ENCODE measurements around the gene CMSS1.

The CMSS1 gene

DNA sequence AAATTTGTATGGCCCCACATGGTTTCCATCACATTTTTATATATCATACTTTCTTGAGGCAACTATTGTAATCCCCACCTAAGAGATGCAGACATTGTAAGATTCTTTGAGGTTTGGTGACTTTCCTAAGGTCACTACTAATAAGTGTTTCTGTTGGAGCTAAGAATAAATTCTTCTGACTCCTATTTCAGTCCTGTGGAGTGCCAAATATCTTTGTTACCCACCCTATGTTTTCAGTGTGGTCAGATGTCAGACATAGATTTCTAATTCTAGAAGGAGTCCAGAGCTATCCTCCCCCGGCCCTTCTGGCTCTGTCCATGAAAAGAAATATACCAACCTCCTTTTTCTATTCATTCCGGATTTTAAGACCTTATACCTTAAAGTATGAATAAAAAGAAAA lies 342.9 kb downstream of the CMSS1 start:
- Histone ChIP-seq H4K20me1 (ENCODE audit: insufficient read depth, low read length) (no peaks in the 10 kb centered on the region), H3K4me3 (ENCODE audit: low read depth, low read length, poor library complexity, severe bottlenecking) (no peak overlapping the region), H3K27ac (ENCODE audit: low read depth, low read length, poor library complexity, severe bottlenecking) (no peak overlapping the region), H3K4me2 (ENCODE audit: low read length) (no peak overlapping the region), H3K9me2 (ENCODE audit: low read depth, low read length) (no peaks in the 10 kb centered on the region), H2AFZ (ENCODE audit: low read length) (no peak overlapping the region), H3K9me3 (ENCODE audit: low read length) (peaks cover 3% of the 10 kb centered on the region), H3K9ac (ENCODE audit: low read length) (no peak overlapping the region), H3K4me1 (ENCODE audit: insufficient read depth, low read length, severe bottlenecking) (no peaks in the 10 kb centered on the region), H3K36me3 (ENCODE audit: insufficient read depth, low read length) (peaks cover 2% of the 10 kb centered on the region), H3K79me2 (ENCODE audit: insufficient read depth, low read length) (no peaks in the 10 kb centered on the region), H3K27me3 (ENCODE audit: insufficient read depth, low read length) (no peaks in the 10 kb centered on the region), H3F3A (ENCODE audit: insufficient read depth, low read length) (no peaks in the 10 kb centered on the region)
- TF ChIP-seq EZH2 (IDR thresholded peaks at IDR 0.05; ENCODE audit: borderline replicate concordance, low read length) = no peak
- TF ChIP-seq, protein P1, sequence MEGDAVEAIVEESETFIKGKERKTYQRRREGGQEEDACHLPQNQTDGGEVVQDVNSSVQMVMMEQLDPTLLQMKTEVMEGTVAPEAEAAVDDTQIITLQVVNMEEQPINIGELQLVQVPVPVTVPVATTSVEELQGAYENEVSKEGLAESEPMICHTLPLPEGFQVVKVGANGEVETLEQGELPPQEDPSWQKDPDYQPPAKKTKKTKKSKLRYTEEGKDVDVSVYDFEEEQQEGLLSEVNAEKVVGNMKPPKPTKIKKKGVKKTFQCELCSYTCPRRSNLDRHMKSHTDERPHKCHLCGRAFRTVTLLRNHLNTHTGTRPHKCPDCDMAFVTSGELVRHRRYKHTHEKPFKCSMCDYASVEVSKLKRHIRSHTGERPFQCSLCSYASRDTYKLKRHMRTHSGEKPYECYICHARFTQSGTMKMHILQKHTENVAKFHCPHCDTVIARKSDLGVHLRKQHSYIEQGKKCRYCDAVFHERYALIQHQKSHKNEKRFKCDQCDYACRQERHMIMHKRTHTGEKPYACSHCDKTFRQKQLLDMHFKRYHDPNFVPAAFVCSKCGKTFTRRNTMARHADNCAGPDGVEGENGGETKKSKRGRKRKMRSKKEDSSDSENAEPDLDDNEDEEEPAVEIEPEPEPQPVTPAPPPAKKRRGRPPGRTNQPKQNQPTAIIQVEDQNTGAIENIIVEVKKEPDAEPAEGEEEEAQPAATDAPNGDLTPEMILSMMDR (IDR thresholded peaks at IDR 0.05; ENCODE audit: low read length) = no peak

GRCh38 chr3:100163787-100164186 lies 346.1 kb downstream of the CMSS1 start:
- TF ChIP-seq, protein P1 (IDR thresholded peaks at IDR 0.05; ENCODE audit: low read length) = no peak
- no peak for TF ChIP-seq EZH2 (IDR thresholded peaks at IDR 0.05; ENCODE audit: borderline replicate concordance, low read length)
- Histone ChIP-seq H3K9ac (ENCODE audit: low read length) (no peak overlapping the region), H3F3A (ENCODE audit: insufficient read depth, low read length) (no peaks in the 10 kb centered on the region), H4K20me1 (ENCODE audit: insufficient read depth, low read length) (no peaks in the 10 kb centered on the region), H3K4me3 (ENCODE audit: low read depth, low read length, poor library complexity, severe bottlenecking) (no peak overlapping the region), H3K79me2 (ENCODE audit: insufficient read depth, low read length) (no peaks in the 10 kb centered on the region), H3K27me3 (ENCODE audit: insufficient read depth, low read length) (no peaks in the 10 kb centered on the region), H3K36me3 (ENCODE audit: insufficient read depth, low read length) (no peaks in the 10 kb centered on the region), H3K9me2 (ENCODE audit: low read depth, low read length) (no peaks in the 10 kb centered on the region), H3K9me3 (ENCODE audit: low read length) (no peaks in the 10 kb centered on the region), H3K4me1 (ENCODE audit: insufficient read depth, low read length, severe bottlenecking) (no peaks in the 10 kb centered on the region), H2AFZ (ENCODE audit: low read length) (no peak overlapping the region), H3K4me2 (ENCODE audit: low read length) (no peak overlapping the region), H3K27ac (ENCODE audit: low read depth, low read length, poor library complexity, severe bottlenecking) (no peak overlapping the region)

- Histone ChIP-seq H3K9ac (ENCODE audit: low read length) (no peak overlapping the region), H3K27me3 (ENCODE audit: insufficient read depth, low read length) (no peaks in the 10 kb centered on the region), H2AFZ (ENCODE audit: low read length) (no peak overlapping the region), H3K27ac (ENCODE audit: low read depth, low read length, poor library complexity, severe bottlenecking) (no peak overlapping the region), H3K36me3 (ENCODE audit: insufficient read depth, low read length) (no peaks in the 10 kb centered on the region), H3K9me2 (ENCODE audit: low read depth, low read length) (no peaks in the 10 kb centered on the region), H3K9me3 (ENCODE audit: low read length) (no peaks in the 10 kb centered on the region), H3K4me1 (ENCODE audit: insufficient read depth, low read length, severe bottlenecking) (no peaks in the 10 kb centered on the region), H3F3A (ENCODE audit: insufficient read depth, low read length) (no peaks in the 10 kb centered on the region), H4K20me1 (ENCODE audit: insufficient read depth, low read length) (no peaks in the 10 kb centered on the region), H3K79me2 (ENCODE audit: insufficient read depth, low read length) (no peaks in the 10 kb centered on the region), H3K4me3 (ENCODE audit: low read depth, low read length, poor library complexity, severe bottlenecking) (no peak overlapping the region), H3K4me2 (ENCODE audit: low read length) (no peak overlapping the region)
- TF ChIP-seq EZH2 (IDR thresholded peaks at IDR 0.05; ENCODE audit: borderline replicate concordance, low read length) = no peak
Measured at GRCh38 chr3:100164743-100165142, 347.1 kb downstream of the CMSS1 start.

GRCh38 chr3:100165926-100166550 lies 348.4 kb downstream of the CMSS1 start:
- no peaks in the 10 kb centered on the region for H3K4me1 ChIP-seq (ENCODE audit: insufficient read depth, low read length, severe bottlenecking)
- H3K27ac ChIP-seq (ENCODE audit: low read depth, low read length, poor library complexity, severe bottlenecking) = no peak overlapping the region
- H3K4me3 ChIP-seq (ENCODE audit: low read depth, low read length, poor library complexity, severe bottlenecking) = no peak overlapping the region
- no peaks in the 10 kb centered on the region for H3K79me2 ChIP-seq (ENCODE audit: insufficient read depth, low read length)
- no peak overlapping the region for H2AFZ ChIP-seq (ENCODE audit: low read length)
- H3K27me3 ChIP-seq (ENCODE audit: insufficient read depth, low read length) = no peaks in the 10 kb centered on the region
- H3K36me3 ChIP-seq (ENCODE audit: insufficient read depth, low read length) = no peaks in the 10 kb centered on the region
- TF ChIP-seq EZH2 (IDR thresholded peaks at IDR 0.05; ENCODE audit: borderline replicate concordance, low read length) = no peak
- TF ChIP-seq, protein P1 (IDR thresholded peaks at IDR 0.05; ENCODE audit: low read length) = no peak
- H3K9ac ChIP-seq (ENCODE audit: low read length) = no peak overlapping the region
- no peaks in the 10 kb centered on the region for H3K9me3 ChIP-seq (ENCODE audit: low read length)
- H3K9me2 ChIP-seq (ENCODE audit: low read depth, low read length) = no peaks in the 10 kb centered on the region
- no peaks in the 10 kb centered on the region for H3F3A ChIP-seq (ENCODE audit: insufficient read depth, low read length)
- no peak overlapping the region for H3K4me2 ChIP-seq (ENCODE audit: low read length)
- no peaks in the 10 kb centered on the region for H4K20me1 ChIP-seq (ENCODE audit: insufficient read depth, low read length)

Measured in OCI-LY1 (cell line).